Keratinocyte (primary cell): ENCODE results near the gene SPRTN.

ENCODE experiments used
- EZH2 ChIP-seq: IDR thresholded peaks from one replicate; pipeline ENCODE4 v1.6.1; 2012; ENCODE audit warnings: inconsistent platforms, mild to moderate bottlenecking, low read length, moderate library complexity
- TF ChIP-seq, protein P1 (sequence below), 3 experiments: IDR thresholded peaks in 1 of 3; conservative IDR thresholded peaks in 1 of 3; optimal IDR thresholded peaks in 1 of 3; 2 replicates in 2 of 3; 3 replicates in 1 of 3; pipeline versions ENCODE3 to v1.5.1; 2011; ENCODE audit warnings: low read length in 3 of 3, mild to moderate bottlenecking in 3 of 3, moderate library complexity in 2 of 3, control low read depth in 1 of 3, inconsistent platforms in 1 of 3; ENCODE audit not compliant: insufficient read depth in 2 of 3; ENCODE audit errors: extremely low read depth in 1 of 3

DNA sequence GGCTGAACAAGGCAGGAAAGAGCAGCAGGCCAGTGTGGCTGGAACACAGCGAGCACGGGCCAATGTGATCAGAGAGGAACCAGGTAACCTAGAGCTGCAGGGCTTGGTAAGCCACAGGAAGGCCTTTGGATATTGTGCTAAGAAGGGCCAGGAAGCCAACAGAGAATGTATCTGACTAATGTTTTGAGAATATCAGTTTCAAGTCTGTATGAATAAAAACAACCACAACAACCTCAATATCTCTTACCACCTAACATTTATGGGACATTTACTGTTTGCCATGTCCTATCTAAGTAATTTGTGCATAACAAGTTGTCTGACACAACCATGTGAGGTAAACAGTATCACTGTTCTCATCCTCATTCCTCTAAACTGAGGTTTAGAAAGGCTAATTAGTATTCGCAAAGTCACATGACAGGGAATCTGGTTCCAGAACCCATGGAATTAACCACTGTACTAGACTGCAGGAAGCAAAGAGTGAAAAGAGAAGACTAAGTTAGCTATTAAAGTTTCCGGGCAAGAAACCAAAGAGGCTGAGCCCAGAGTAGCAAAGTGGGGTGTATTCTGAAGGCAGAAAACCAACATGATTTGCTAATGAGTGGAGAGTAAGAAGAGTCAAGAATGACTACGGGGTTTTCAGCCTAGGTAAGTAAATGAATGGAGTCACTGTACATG is 38.9 kb downstream of the SPRTN start:
- TF ChIP-seq, protein P1, sequence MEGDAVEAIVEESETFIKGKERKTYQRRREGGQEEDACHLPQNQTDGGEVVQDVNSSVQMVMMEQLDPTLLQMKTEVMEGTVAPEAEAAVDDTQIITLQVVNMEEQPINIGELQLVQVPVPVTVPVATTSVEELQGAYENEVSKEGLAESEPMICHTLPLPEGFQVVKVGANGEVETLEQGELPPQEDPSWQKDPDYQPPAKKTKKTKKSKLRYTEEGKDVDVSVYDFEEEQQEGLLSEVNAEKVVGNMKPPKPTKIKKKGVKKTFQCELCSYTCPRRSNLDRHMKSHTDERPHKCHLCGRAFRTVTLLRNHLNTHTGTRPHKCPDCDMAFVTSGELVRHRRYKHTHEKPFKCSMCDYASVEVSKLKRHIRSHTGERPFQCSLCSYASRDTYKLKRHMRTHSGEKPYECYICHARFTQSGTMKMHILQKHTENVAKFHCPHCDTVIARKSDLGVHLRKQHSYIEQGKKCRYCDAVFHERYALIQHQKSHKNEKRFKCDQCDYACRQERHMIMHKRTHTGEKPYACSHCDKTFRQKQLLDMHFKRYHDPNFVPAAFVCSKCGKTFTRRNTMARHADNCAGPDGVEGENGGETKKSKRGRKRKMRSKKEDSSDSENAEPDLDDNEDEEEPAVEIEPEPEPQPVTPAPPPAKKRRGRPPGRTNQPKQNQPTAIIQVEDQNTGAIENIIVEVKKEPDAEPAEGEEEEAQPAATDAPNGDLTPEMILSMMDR (optimal IDR thresholded peaks at IDR 0.05 in 1 of 3, IDR thresholded peaks at IDR 0.05 in 1 of 3, conservative IDR thresholded peaks at IDR 0.05 in 1 of 3; ENCODE audit: extremely low read depth in 1 of 3, insufficient read depth in 2 of 3, low read length in 3 of 3): no peak
- TF ChIP-seq EZH2: no peak
